Natural killer cell (primary cell): ENCODE data around the gene HNRNPA1. TPM values are rescaled to one million over a fixed set of nuclear protein-coding genes. Genes with fewer than 3 reads are reported as not detected.

Experiments
- ATAC-seq, 3 donors: fragments of 150-1000 bp in 2 of 3; fragments of 200-7000 bp in 1 of 3; cut with Tn5 transposase; 1 replicate in 1 of 3; 2 replicates in 2 of 3; pipeline ENCODE4 v1.10.0; 2021; ENCODE audit warnings: mild to moderate bottlenecking in 2 of 3, moderate library complexity in 2 of 3
- DNase-seq, 2 donors: peaks; one replicate each; pipeline versions ENCODE4 v3.0.0 to v3.0.0-alpha.2; 2013 to 2021; ENCODE audit warnings: mixed read lengths in 1 of 2
- H3K27ac ChIP-seq: one replicate; pipeline ENCODE4 v1.5.1; 2013; ENCODE audit warnings: mild to moderate bottlenecking, low read length
- H3K27me3 ChIP-seq: one replicate; pipeline ENCODE4 v1.6.1; 2013; ENCODE audit warnings: low read length; ENCODE audit not compliant: control insufficient read depth, insufficient read depth
- H3K36me3 ChIP-seq: one replicate; pipeline ENCODE4 v1.6.1; 2013; ENCODE audit warnings: low read length; ENCODE audit not compliant: control insufficient read depth, insufficient read depth
- H3K4me1 ChIP-seq: one replicate; pipeline ENCODE4 v1.6.1; 2013; ENCODE audit warnings: low read length; ENCODE audit not compliant: control insufficient read depth, insufficient read depth
- H3K4me3 ChIP-seq: one replicate; pipeline ENCODE4 v1.5.1; 2013; ENCODE audit warnings: low read length
- H3K9me3 ChIP-seq: one replicate; pipeline ENCODE4 v1.6.1; 2013; ENCODE audit warnings: low read length; ENCODE audit not compliant: control insufficient read depth, insufficient read depth
- H3K27ac Mint-ChIP-seq, 2 donors: one replicate each; pipeline ENCODE4 v1.8.0; 2022; ENCODE audit warnings: mild to moderate bottlenecking in 2 of 2, mixed read lengths in 2 of 2, moderate library complexity in 1 of 2
- H3K27me3 Mint-ChIP-seq, 2 donors: one replicate each; pipeline ENCODE4 v1.8.0; 2022; ENCODE audit warnings: low read depth in 2 of 2, mixed read lengths in 2 of 2
- H3K36me3 Mint-ChIP-seq: one replicate; pipeline ENCODE4 v1.8.0; 2022; ENCODE audit warnings: mixed read lengths
- H3K4me1 Mint-ChIP-seq, 2 donors: one replicate each; pipeline ENCODE4 v1.8.0; 2022; ENCODE audit warnings: mixed read lengths in 2 of 2
- H3K4me3 Mint-ChIP-seq: one replicate; pipeline ENCODE4 v1.8.0; 2022; ENCODE audit warnings: mild to moderate bottlenecking, moderate library complexity, mixed read lengths
- H3K9me3 Mint-ChIP-seq, 2 donors: one replicate each; pipeline ENCODE4 v1.8.0; 2022; ENCODE audit warnings: mixed read lengths in 2 of 2
- CTCF ChIP-seq: fragments of 200-600 bp; IDR thresholded peaks from one replicate; pipeline ENCODE4 v1.8.0; 2022; ENCODE audit warnings: antibody characterized with exemption
- WGBS: methylation state at CpG from one replicate; pipeline ENCODE4 v1.1.7; 2013; ENCODE audit warnings: missing lambda C conversion rate; ENCODE audit not compliant: insufficient coverage; 5-methylcytosine and 5-hydroxymethylcytosine counted together
- intact Hi-C: fragments of 100-400 bp; cut with micrococcal nuclease; formaldehyde crosslinking; loops from one replicate; pipeline ENCODE4 v1.14.2; 2022
- total RNA-seq, 4 donors: library from RNA; stranded (reverse); fragments of 120-200 nt in 1 of 4; gene quantifications; one replicate each; pipeline versions ENCODE4 v1.2.3 to v1.2.4, GENCODE V29; 2013 to 2022

Gene HNRNPA1
- total RNA-seq, 3 donors from 2014 or later (not counting 1 experiment from before 2014, with no cell fraction given), result 1,172 to 1,525 (median 1,292) TPM

GRCh38 chr12:54249489-54249888 lies 31.0 kb upstream of the HNRNPA1 start:
- Histone ChIP-seq H3K27ac (no peak overlapping the region), H3K27me3 (no peaks in the 10 kb centered on the region), H3K4me1 (no peaks in the 10 kb centered on the region), H3K9me3 (no peaks in the 10 kb centered on the region), H3K4me3 (no peak overlapping the region), H3K36me3 (peaks cover 19% of the 10 kb centered on the region)
- H3K36me3 Mint-ChIP-seq, result peaks cover 6% of the 10 kb centered on the region
- TF ChIP-seq CTCF, result no peak
- no peaks in the 10 kb centered on the region for H3K9me3 Mint-ChIP-seq
- no peaks in the 10 kb centered on the region for H3K4me1 Mint-ChIP-seq
- H3K27me3 Mint-ChIP-seq, result no peaks in the 10 kb centered on the region
- intact Hi-C loops, result no loop called here
- H3K4me3 Mint-ChIP-seq, result no peak overlapping the region
- WGBS, result 100% methylated on average over 1 of the region's 5 CpGs
- H3K27ac Mint-ChIP-seq, result no peak overlapping the region
- DNase-seq, result no peak
- ATAC-seq, result no peak

- Mint-ChIP-seq H3K4me1 (no peaks in the 10 kb centered on the region), H3K4me3 (no peak overlapping the region), H3K36me3 (peaks cover 13% of the 10 kb centered on the region), H3K9me3 (no peaks in the 10 kb centered on the region), H3K27me3 (no peaks in the 10 kb centered on the region), H3K27ac (no peak overlapping the region)
- intact Hi-C loops, result loop anchor here (1.0 to 2.0 kb wide), 3 partner anchors 109 to 128 kb away; no protein-coding TSS in a partner anchor
- Histone ChIP-seq H3K36me3 (peaks cover 19% of the 10 kb centered on the region), H3K4me3 (no peak overlapping the region), H3K27me3 (no peaks in the 10 kb centered on the region), H3K9me3 (no peaks in the 10 kb centered on the region), H3K27ac (no peak overlapping the region), H3K4me1 (no peaks in the 10 kb centered on the region)
- WGBS, result no CpG with 5 or more reads among the region's 1 CpG
- peak; percentile 70 for TF ChIP-seq CTCF
- ATAC-seq (peak; percentile 67 to 90 (median 79)), DNase-seq (peak in 1 of 2 donors; percentile 72)
Observed at GRCh38 chr12:54251667-54252284, 28.8 kb upstream of the HNRNPA1 start.

GRCh38 chr12:54253240-54253639 lies 27.3 kb upstream of the HNRNPA1 start:
- Histone ChIP-seq H3K36me3 (peaks cover 22% of the 10 kb centered on the region), H3K27ac (no peak overlapping the region), H3K4me3 (no peak overlapping the region), H3K4me1 (no peaks in the 10 kb centered on the region), H3K27me3 (no peaks in the 10 kb centered on the region), H3K9me3 (no peaks in the 10 kb centered on the region)
- peaks cover 13% of the 10 kb centered on the region for H3K36me3 Mint-ChIP-seq
- no peak overlapping the region for H3K27ac Mint-ChIP-seq
- H3K9me3 Mint-ChIP-seq, result no peaks in the 10 kb centered on the region
- WGBS, result 100% methylated on average over 4 of the region's 4 CpGs
- intact Hi-C loops, result no loop called here
- no peaks in the 10 kb centered on the region for H3K27me3 Mint-ChIP-seq
- no peak for ATAC-seq
- no peak for DNase-seq
- no peak overlapping the region for H3K4me3 Mint-ChIP-seq
- peaks cover 0 to 2% of the 10 kb centered on the region in 2 donors for H3K4me1 Mint-ChIP-seq
- TF ChIP-seq CTCF, result no peak

- intact Hi-C loops, result no loop called here
- no peak for DNase-seq
- no peak for TF ChIP-seq CTCF
- no peak for ATAC-seq
- Mint-ChIP-seq H3K27me3 (no peaks in the 10 kb centered on the region), H3K4me3 (no peak overlapping the region), H3K9me3 (no peaks in the 10 kb centered on the region), H3K27ac (peak overlapping the region in 1 of 2 donors; percentile 9), H3K36me3 (peaks cover 7% of the 10 kb centered on the region), H3K4me1 (peaks cover 11 to 20% of the 10 kb centered on the region in 2 donors)
- Histone ChIP-seq H3K4me3 (no peak overlapping the region), H3K4me1 (peaks cover 13% of the 10 kb centered on the region), H3K9me3 (no peaks in the 10 kb centered on the region), H3K36me3 (peaks cover 13% of the 10 kb centered on the region), H3K27ac (no peak overlapping the region), H3K27me3 (no peaks in the 10 kb centered on the region)
- WGBS, result 90% methylated on average over 8 of the region's 8 CpGs
Observed at GRCh38 chr12:54257332-54257731, 23.2 kb upstream of the HNRNPA1 start.
